Posterior vena cava (tissue), 2 donors: ENCODE measurements around the gene SRC. TPM values are rescaled to one million over a fixed set of nuclear protein-coding genes. Genes with fewer than 3 reads are reported as not detected.

Experiments
- DNase-seq: peaks from one replicate; pipeline ENCODE4 v3.0.0-alpha.2; 2020; ENCODE audit warnings: low spot score
- intact Hi-C, 2 donors: fragments of 100-400 bp; cut with DNase I; formaldehyde crosslinking; loops; one replicate each; pipeline versions ENCODE4 v1.14.1 to v1.14.2; 2022 to 2023
- total RNA-seq, 2 donors: library from RNA; stranded (reverse); fragmentation: NEBNext Ultra II Directional; extraction: Animal tissue kit (Norgen Biotek cat#: 25700); gene quantifications; one replicate each; pipeline ENCODE4 v1.2.1, GENCODE V29; 2021
- donor health status: DM: yes; HTN: yes; CAD: no.
- donor health status: DM: yes; HTN: yes; CAD: no.

SRC gene
- total RNA-seq, 2 donors from 2014 or later, result 35.4 to 39.1 TPM

DNA sequence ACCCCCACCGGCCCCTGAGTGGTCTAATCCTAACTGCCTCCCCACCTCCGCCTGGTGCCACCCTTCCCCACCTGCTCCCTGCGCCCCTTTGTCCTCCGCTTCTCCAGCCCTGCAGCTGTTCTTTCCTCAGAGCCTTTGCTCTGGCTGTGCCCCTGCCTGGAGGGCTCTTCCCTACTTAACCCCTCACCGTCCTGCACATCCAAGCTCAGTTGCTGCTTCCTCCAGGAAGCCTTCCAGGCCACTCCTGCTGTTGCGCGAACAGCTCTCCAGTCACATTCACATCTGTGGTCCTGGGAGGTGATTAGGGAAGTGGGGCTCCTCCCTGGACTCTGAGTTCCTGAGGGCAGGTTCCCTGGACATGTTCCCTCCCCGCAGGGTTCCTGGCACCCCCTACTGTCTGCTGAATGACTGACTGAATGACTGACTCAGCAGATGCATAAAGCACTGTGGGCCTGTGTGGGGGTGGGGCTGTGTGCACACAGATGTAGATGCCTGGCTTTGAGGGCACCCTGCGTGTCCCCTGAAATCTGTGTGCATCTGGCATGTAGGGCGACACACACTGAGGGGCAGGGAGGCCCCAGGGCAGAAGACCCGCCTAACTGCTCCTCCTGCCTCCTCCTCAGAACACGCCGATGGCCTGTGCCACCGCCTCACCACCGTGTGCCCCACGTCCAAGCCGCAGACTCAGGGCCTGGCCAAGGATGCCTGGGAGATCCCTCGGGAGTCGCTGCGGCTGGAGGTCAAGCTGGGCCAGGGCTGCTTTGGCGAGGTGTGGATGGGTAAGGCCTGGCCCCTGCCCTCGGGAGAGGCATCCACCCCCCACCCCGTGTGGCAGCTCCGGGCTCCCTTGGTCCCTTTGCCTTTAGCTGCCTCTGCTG, 51.4 kb downstream of the SRC start:
- no peak for DNase-seq
- intact Hi-C loops, result no loop called here

DNA sequence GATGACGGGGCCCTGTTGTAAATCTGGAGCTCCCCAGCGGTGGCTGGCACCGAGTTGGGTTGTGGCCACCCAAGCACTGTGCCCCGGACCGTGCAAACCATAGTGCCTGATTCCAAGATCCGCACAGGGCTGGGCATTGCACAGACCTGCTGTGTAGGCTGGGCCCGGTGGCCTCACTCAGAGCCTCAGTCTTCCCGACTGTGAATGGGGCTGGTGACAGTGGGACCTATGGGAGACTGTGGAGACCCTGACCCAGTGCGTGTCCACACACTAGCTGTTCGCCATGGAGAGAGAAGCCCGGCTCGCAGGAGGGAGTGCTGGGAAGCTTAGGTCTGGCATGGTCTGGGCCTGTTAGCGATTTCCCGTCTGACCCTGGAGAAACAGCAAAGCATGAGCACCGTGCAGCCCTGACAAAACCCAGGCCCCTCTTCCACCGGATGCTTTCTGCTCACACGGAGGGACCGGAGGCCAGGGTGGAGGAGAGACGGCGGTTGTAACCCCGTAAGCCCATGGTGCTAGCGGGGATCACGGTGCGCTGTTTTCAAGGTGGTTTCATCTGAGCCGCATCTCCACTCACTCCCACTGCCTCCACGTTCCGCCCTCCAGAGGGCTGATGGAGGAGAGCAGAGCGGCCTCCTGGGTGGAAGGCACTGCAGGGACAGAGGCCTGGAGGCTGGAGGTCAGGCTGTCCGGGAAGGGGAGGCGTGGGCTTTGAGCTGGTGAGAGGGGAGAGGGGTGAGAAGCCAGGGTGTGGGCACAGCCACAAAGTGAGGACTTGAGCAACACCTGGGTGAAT, 52.2 kb downstream of the SRC start:
- DNase-seq, result no peak
- intact Hi-C loops, result no loop called here

DNA sequence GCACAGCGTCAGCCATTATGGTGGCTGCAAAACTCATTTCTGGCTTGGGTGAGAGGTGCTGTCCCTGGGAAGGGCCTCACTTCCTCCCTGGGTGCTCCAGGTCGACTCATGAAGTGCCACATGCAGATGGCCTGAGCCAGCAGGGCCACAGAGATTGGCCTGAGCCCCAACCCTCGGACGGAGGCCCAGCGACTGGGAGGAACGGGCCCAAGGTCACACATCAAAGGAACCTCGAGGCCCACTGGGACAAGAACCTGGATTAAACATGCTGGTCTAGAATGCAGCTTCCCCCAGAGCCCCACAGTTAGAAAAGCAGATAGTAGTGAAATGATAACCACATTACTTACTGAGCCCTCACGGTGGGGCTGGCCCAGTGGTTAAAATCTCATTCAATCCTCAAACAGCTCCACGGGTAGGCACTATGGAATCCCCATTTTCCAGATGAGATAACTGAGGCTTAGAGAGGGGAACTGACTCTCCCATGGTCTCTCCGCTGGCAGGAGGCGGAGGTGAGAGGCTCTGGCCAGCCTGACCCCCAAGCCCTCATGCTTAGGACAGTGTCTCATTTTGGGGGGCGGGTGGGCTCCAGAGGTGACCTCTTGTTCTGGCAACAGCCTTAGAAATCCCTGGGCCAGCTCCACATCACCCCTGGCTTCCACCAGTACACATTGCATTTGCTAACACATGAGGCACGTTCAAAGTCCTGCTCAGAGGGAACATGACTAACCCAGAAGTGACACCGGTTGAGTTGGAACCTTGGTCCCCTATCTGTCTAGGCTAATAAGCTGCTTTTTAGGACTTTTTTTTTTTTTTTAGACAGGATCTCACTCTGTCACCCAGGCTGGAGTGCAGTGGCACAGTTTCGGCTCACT, 53.0 kb downstream of the SRC start:
- DNase-seq, result no peak
- intact Hi-C loops, result no loop called here

DNA sequence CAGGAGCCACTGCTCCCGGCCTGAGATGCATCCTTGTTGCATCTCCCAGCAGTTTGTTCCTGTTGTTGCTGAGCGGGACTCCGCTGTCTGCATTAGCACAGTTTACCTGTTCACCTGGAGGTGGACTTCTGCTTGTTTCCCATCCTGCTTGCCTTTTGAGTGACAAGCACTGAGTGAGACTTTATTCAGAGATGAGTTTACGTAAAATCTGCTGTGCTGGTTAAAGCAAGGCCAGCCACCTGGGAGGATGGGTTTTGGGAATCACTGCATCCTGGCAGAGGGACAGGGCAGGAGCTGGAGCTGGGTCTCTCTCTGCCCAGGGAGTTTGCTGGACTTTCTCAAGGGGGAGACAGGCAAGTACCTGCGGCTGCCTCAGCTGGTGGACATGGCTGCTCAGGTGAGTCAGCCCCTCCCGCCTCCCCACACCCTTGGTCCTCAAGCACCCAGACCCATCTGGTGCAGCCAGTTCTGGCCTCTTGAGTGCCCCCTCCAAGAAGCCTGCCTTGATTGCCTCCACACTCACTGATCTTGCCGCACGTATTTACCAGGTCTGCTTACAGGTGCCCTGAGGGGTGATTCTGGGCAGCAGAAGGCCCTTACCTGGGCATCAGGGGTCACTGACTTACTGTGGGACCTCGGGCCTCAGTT, 55.5 kb downstream of the SRC start:
- intact Hi-C loops, result no loop called here
- DNase-seq, result no peak

DNA sequence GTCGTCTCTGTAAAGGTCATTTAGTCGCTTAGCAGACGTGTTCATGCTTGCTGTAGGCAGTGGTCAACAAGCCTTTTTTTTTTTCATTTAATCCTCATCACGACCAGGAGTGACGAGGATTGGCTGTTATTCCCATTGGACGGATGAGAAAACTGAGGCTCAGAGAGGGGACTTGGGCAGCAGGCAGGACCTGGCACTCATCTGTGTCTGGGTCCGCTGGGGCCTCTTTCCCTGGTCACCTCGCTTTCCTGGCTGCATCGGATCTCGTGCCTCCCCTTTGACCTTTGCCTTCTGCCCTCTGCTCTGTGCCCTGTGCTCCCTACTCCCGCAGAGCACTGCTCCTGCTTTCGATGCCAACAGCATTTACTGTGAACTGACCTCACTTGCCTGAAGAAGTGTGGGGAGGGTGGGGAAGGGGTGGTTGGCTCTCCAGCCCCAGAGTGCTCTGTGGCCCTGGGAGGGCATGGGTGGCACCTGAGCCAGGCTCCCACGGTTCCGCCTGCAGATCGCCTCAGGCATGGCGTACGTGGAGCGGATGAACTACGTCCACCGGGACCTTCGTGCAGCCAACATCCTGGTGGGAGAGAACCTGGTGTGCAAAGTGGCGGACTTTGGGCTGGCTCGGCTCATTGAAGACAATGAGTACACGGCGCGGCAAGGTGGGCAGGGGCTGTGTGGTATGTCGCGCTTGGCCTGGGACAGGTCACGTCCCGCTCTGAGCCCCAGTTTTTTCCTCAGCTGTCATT, 56.2 kb downstream of the SRC start:
- intact Hi-C loops, result no loop called here
- no peak for DNase-seq

DNA sequence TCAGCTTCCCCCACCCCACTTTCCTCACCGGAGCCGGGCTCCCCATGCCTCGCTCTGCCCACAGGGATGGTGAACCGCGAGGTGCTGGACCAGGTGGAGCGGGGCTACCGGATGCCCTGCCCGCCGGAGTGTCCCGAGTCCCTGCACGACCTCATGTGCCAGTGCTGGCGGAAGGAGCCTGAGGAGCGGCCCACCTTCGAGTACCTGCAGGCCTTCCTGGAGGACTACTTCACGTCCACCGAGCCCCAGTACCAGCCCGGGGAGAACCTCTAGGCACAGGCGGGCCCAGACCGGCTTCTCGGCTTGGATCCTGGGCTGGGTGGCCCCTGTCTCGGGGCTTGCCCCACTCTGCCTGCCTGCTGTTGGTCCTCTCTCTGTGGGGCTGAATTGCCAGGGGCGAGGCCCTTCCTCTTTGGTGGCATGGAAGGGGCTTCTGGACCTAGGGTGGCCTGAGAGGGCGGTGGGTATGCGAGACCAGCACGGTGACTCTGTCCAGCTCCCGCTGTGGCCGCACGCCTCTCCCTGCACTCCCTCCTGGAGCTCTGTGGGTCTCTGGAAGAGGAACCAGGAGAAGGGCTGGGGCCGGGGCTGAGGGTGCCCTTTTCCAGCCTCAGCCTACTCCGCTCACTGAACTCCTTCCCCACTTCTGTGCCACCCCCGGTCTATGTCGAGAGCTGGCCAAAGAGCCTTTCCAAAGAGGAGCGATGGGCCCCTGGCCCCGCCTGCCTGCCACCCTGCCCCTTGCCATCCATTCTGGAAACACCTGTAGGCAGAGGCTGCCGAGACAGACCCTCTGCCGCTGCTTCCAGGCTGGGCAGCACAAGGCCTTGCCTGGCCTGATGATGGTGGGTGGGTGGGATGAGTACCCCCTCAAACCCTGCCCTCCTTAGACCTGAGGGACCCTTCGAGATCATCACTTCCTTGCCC, 57.4 kb downstream of the SRC start:
- intact Hi-C loops, result no loop called here
- no peak for DNase-seq

DNA sequence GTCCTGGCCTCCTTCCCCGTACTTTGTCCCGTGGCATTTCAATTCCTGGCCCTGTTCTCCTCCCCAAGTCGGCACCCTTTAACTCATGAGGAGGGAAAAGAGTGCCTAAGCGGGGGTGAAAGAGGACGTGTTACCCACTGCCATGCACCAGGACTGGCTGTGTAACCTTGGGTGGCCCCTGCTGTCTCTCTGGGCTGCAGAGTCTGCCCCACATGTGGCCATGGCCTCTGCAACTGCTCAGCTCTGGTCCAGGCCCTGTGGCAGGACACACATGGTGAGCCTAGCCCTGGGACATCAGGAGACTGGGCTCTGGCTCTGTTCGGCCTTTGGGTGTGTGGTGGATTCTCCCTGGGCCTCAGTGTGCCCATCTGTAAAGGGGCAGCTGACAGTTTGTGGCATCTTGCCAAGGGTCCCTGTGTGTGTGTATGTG, 58.5 kb downstream of the SRC start:
- intact Hi-C loops, result no loop called here
- DNase-seq, result no peak

DNA sequence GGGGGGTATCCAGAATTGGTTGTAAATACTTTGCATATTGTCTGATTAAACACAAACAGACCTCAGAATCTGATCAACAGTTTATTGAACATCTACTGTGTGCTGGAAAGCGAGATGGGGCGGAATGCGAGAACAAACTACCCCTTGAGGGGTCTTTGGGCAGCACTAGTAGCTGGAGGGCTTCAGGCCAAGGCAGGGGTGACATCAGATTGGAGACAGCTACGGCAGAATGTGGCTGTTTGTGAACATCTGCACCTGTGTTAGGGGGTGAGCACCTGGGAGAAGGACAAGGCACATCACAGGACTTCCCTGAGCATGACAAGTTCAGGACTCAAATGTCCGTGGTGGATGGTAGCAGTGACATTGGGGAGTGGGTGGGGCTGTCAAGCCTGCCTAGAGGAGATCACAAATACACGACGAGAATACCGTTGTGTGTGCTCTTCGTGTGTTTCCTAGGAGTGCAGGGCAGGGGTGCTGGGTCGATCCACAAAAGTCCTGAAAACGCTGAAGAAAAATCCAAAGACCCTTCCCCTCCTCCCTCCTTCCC, 59.5 kb downstream of the SRC start:
- no peak for DNase-seq
- intact Hi-C loops, result no loop called here

DNA sequence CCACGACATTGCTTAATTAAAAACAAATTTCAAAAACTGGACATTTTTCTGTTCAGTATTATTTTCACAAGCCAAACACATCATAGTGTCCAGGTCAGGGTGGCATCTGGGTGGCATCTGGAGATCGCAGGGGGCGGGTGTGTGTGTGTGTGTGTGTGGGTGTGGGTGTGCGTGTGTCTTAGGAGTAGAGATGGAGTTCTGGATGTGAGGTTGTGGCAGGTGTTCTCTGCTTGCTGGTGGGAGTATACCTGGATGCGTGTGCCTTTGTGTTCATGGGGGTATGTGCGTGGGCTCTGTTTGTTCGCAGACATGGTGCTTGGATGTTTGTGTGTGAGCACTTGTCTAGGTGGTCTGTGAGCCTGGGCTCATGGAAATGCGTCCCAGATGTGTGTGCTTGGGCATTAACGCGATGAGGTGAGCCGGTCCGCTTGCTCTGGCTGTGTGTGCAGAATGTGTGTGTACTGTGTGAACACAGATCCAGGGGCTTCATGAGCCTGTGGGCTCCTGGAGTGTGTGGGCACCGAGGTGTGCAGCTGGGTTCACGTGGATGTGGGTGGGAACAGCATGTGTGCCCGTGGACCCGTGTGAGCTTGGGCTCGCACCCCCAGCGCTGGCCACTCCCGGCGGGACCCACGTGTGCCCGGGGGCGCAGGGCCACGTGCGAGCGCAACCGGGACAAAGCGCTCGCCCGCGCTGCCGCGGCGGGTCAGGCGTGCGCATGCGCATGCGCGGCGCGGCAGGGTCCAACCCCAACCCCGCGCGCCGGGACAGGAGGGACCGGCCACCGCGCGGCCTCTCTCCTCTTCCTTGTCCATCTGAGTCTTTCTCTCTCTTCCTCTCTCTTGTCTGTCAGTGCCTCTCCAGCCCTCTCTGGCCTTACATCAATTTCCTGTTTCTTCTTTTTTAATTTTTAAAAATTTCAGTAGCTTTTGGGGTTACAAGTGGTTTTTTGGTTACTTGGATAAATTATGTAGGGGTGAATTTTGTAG, 60.4 kb downstream of the SRC start:
- intact Hi-C loops, result no loop called here
- no peak for DNase-seq

DNA sequence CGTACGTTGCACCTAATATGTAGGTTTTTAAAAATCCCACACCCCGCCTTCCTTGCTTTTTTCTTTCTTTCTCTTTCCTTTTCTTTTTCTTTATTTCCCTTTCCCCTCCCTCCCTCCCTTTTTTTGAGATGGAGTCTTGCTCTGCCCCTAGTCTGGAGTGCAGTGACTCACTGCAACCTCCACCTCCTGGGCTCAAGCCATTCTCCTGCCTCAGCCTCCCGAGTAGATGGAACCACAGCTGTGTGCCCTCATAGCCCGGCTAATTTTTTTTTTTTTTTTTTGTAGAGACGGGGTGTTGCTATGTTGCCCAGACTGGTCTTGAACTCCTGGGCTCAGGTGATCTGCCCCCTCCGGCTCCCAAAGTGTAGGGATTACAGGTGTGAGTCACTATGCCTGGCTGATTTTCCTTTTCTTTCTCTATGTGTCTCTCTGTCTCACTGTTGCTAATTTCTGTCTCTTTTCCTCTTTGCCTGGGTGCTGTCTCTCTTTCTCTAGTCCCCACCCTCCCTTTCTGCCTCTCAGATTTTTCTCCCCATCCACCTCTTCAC, 61.2 kb downstream of the SRC start:
- intact Hi-C loops, result no loop called here

DNA sequence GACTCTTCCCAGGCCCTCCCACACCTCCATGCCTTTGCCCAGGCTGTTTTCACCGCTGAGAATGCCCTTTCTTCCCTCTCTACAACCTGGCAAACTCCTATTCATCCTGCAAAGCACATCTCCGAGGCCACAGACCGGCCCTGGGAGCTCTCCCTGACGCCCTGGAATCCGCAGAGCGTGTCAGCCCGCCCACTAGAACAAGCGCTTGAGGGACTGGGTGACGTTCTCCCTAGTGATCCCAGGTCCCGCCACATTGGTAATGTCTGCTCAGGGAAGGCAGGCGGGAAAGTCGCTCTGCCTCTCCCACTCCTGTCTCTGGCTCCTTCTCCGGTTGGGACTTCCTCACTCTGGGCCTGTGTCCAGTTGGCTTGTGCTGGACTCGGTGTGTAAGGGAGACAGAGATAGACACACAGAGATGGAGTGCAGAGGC, 61.6 kb downstream of the SRC start:
- intact Hi-C loops, result no loop called here
- DNase-seq, result no peak

More for the DNA sequence above, 61.2 kb downstream of the SRC start:
- no peak for DNase-seq

DNA sequence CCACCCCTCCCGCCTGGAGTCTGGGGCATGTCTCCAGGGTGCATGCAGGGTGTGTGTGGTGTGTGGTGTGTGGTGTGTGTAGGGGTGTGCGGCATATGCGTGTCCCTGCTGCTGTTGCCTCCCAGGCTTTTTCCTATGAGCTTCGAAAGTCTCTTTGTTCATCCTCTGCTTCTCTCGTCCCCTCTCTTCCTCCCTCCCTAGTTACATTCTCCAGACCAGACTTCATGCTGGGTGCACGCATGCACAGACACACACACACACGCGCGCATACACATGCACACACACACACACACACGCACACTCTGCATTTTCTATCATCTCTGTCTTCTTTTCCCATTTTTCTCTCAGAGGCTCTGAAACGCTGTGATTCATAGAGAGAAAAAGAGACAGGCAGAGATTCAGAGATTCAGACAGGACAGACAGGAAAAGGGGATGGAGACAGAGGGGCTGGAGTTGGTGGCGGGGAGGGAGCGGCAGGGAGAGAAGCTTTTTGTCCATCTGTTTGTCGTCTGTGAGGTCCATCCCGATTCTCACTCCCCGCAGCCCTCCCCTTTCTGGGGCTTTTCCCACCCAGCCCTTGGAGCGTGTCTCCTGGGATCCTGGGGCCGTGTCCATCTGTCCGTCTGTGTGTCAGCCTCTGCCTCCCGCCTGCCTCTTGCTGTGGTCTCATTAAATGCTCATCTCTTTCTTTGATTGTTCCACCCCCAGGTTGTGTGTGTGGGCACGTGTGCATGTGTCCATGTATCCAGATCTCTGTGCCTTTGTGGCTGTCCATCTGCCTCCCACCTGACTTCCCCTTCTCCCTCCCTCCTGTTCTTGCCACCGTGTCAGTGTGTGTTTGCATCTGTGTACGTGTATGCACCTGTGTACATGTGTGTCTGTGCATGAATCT, 62.6 kb downstream of the SRC start:
- intact Hi-C loops, result no loop called here
- no peak for DNase-seq

DNA sequence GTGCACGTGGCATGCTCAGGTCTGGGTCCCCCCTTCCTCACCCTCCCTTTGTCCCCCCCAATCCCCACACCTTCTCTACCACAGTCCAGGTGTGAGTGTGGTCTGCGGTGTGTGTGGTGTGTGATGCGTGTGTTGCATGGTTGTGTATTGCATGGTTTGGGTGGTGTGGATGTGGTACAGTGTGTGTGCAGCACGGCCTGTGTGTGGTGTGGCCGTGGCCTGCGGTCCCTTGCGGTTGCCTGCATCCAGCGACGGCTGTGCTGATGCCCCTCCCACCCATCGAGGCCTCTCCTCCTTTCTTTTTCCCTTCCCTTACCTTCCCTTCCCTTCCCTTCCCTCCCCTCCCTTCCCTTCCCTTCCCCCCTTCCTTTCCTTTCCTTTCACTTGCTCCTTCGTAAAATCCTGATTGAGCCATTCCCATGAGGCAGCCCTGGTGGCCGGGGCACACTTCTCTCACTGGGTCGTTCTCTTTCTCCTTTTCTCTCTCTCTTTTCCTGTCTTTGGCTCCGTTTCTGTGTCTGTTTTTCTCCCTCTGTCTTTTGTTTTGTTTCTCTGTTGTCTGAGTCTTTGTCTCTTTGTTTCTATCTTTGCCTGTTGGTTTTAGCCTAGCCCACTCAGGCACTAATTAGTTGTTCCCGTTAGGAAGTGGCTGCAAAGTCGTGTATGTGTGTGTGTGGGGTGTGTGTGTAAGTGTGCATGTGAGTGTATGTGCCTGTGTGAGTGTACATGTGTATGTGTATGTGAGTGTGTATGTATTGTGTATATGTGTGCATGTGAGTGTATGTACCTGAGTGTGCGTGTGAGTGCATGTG, 65.7 kb downstream of the SRC start:
- DNase-seq, result no peak
- intact Hi-C loops, result no loop called here

DNA sequence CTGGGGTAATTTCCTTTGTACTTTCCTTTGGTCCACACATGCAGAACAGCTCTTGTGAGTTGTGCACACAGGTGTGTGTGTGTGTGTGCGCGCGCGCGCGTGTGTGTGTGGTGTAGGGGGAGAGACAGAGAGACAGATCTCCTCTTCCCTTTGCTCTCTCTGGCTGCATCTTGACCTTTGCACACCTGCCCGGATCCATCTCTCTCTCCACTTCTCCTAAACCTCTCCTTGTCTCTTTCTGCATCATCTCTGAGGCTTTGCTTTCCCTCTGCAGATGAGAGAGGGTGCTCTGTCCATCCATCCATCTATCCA, 67.0 kb downstream of the SRC start:
- DNase-seq, result no peak
- intact Hi-C loops, result no loop called here
